Heart right ventricle (tissue), 16 donors: ENCODE results near the gene NEURL4. TPM values are rescaled to one million over a fixed set of nuclear protein-coding genes. Genes with fewer than 3 reads are reported as not detected.
"Not testable (repeated sequence)": the region's sequence is repeated elsewhere in the genome, so short reads cannot be mapped to it uniquely, and the experiment has no call there.

Experiments
- ATAC-seq, 8 donors: fragments of 200-7000 bp; cut with Tn5 transposase; one replicate each; pipeline ENCODE4 v1.9.1; 2020; ENCODE audit warnings: mild to moderate bottlenecking in 8 of 8, moderate library complexity in 8 of 8, moderate number of reproducible peaks in 1 of 8
- DNase-seq, 2 donors: peaks; one replicate each; pipeline ENCODE4 v3.0.0-alpha.2; 2020
- H3K27ac ChIP-seq, 10 donors: fragments of 200-600 bp; sonication (generic) in 2 of 10; one replicate each; pipeline versions ENCODE4 v1.5.0 to v1.8.0; 2020 to 2022; ENCODE audit warnings: mild to moderate bottlenecking in 3 of 10
- H3K27me3 ChIP-seq, 7 donors: fragments of 200-600 bp; one replicate each; pipeline ENCODE4 v1.8.0; 2021 to 2022; ENCODE audit warnings: mild to moderate bottlenecking in 2 of 7
- H3K36me3 ChIP-seq, 9 donors: fragments of 200-600 bp; sonication (generic) in 1 of 9; one replicate each; pipeline versions ENCODE4 v1.5.0 to v1.8.0; 2020 to 2022; ENCODE audit warnings: mild to moderate bottlenecking in 2 of 9
- H3K4me1 ChIP-seq, 9 donors: fragments of 200-600 bp; sonication (generic) in 1 of 9; one replicate each; pipeline versions ENCODE4 v1.5.0 to v1.8.0; 2020 to 2022; ENCODE audit warnings: mild to moderate bottlenecking in 4 of 9
- H3K4me3 ChIP-seq, 10 donors: fragments of 200-600 bp; sonication (generic) in 2 of 10; one replicate each; pipeline versions ENCODE4 v1.5.0 to v1.8.0; 2020 to 2022; ENCODE audit warnings: mild to moderate bottlenecking in 7 of 10, moderate library complexity in 2 of 10
- H3K9me3 ChIP-seq, 11 donors: fragments of 200-600 bp in 10 of 11; sonication (generic) in 2 of 11; one replicate each; pipeline versions ENCODE4 v1.5.0 to v1.8.0; 2013 to 2022; ENCODE audit warnings: mild to moderate bottlenecking in 2 of 11, control low read depth in 1 of 11, moderate library complexity in 1 of 11
- CTCF ChIP-seq, 9 donors: fragments of 200-600 bp; sonication (generic) in 2 of 9; IDR thresholded peaks; one replicate each; pipeline versions ENCODE4 v1.5.0 to v1.8.0; 2021 to 2022; ENCODE audit warnings: antibody characterized with exemption in 9 of 9, mild to moderate bottlenecking in 5 of 9, moderate library complexity in 1 of 9
- WGBS, 2 donors: extraction: QIAGEN DNeasy Blood & Tissue Kit; methylation state at CpG; one replicate each; pipeline ENCODE4 v1.1.7; 2013; ENCODE audit warnings: inconsistent platforms in 1 of 2; 5-methylcytosine and 5-hydroxymethylcytosine counted together
- intact Hi-C, 10 donors: fragments of 100-400 bp; cut with DNase I; formaldehyde crosslinking; loops; one replicate each; pipeline versions ENCODE4 v1.11.1 to v1.14.2; 2022
- polyA plus RNA-seq, 2 donors: library from polyadenylated mRNA; stranded (reverse); fragments of 200-250 nt; gene quantifications; one replicate each; pipeline ENCODE4 v1.2.3, GENCODE V29; 2013
- total RNA-seq, 10 donors: library from RNA; stranded (reverse); fragmentation: NEBNext Ultra II Directional in 3 of 10; extraction: Animal tissue kit (Norgen Biotek cat#: 25700) in 3 of 10; gene quantifications; one replicate each; pipeline versions ENCODE4 v1.2.1 to v1.2.4, GENCODE V29; 2021 to 2023
- donor health status: Arrhythmogenic right ventricular cardiomyopathy.
- donor health status: ischemic (EF 13 %, LVEDD 7.1; RV severe dilation, severe dysfunction).
- donor health status: healthy with polysubstance abuse.
- donor health status: DM: no; HTN: yes; CAD: no.
- donor health status: DM: no; HTN: no; CAD: no.
- donor health status: ischemic (EF 25% LVEDD 6.9; RV normal size, moderate dysfunction).
- donor health status: ischemic (EF 25% LVEDD 5.7; RV mildly dilated, moderate dysfunction).
- donor health status: healthy.
- donor health status: DM: yes; HTN: yes; CAD: no.
- donor health status: Ischemic cardiomyopathy.
- donor health status: ischemic (EF 35%, LVEDD 5.7; RV mildly dilated, moderate dysfunction).
- donor health status: nonischemic (EF 11% LVEDD 7.7; RV severe dilation, severe dysfunction).
- donor health status: DM: yes; HTN: yes; CAD: no.
- donor health status: PGD.
- donor health status: ischemic (EF 29% LVEDD 5.4; RV normal size, mild dysfunction).
- donor health status: nonischemic (EF 23%, LVEDD 6.1; RV moderate dilation, normal function).

NEURL4 gene
- total and polyA plus RNA-seq, 12 donors: 21.7 to 55.5 (median 28.7) TPM

GRCh38 chr17:7336240-7337175 is 7.4 kb upstream of the NEURL4 start, which contains the start of gene ACAP1:
Gene ACAP1, plus strand, starts transcription at chr17:7336529. Its CDS starts 206 bp downstream, at chr17:7336735.
- peaks cover 0 to 31% (median 0%) of the 10 kb centered on the region in 9 donors for H3K4me1 ChIP-seq
- peak within 1 kb of the TSS in 4 of 10 donors; percentile 13 to 61 (median 17) for H3K4me3 ChIP-seq
- no peak for DNase-seq
- intact Hi-C loops: no loop called here
- 47 to 51% methylated on average over 17 of the region's 17 CpGs for WGBS, 2 donors
- no peak for TF ChIP-seq CTCF (IDR thresholded peaks at IDR 0.05)
- peaks cover 0 to 25% (median 0%) of the 10 kb centered on the region in 9 donors for H3K36me3 ChIP-seq
- ATAC-seq: peak in 6 of 8 donors; percentile 29 to 74 (median 56)
- peak within 1 kb of the TSS in 2 of 10 donors; percentile 44 to 90 for H3K27ac ChIP-seq
- H3K27me3 ChIP-seq: peaks cover 0 to 52% (median 28%) of the 10 kb centered on the region in 7 donors
- H3K9me3 ChIP-seq: no peaks in the 10 kb centered on the region

GRCh38 chr17:7335765-7336164 is 6.6 kb upstream of the NEURL4 start:
- 88 to 90% methylated on average over 13 of the region's 13 CpGs for WGBS, 2 donors
- H3K4me3 ChIP-seq: not testable (repeated sequence)

GRCh38 chr17:7334938-7335538 is 5.9 kb upstream of the NEURL4 start:
- H3K27me3 ChIP-seq: peaks cover 0 to 45% (median 23%) of the 10 kb centered on the region in 7 donors
- H3K27ac ChIP-seq: no peak overlapping the region
- intact Hi-C loops: no loop called here
- peaks cover 0 to 10% (median 0%) of the 10 kb centered on the region in 9 donors for H3K36me3 ChIP-seq
- 89 to 93% methylated on average over 3 of the region's 3 CpGs for WGBS, 2 donors
- no peak overlapping the region for H3K4me3 ChIP-seq
- H3K9me3 ChIP-seq: no peaks in the 10 kb centered on the region
- H3K4me1 ChIP-seq: peaks cover 0 to 34% (median 7%) of the 10 kb centered on the region in 9 donors
- DNase-seq (no peak), ATAC-seq (no peak)
- TF ChIP-seq CTCF (IDR thresholded peaks at IDR 0.05): no peak

More at GRCh38 chr17:7335765-7336164, 6.6 kb upstream of the NEURL4 start:
- Histone ChIP-seq H3K27me3 (peaks cover 0 to 46% (median 24%) of the 10 kb centered on the region in 7 donors), H3K27ac (peak overlapping the region in 1 of 10 donors; percentile 90), H3K4me1 (peaks cover 0 to 32% (median 0%) of the 10 kb centered on the region in 9 donors), H3K36me3 (peaks cover 0 to 17% (median 0%) of the 10 kb centered on the region in 9 donors)
- DNase-seq, H3K9me3 ChIP-seq, ATAC-seq, intact Hi-C loops: not testable (repeated sequence)

GRCh38 chr17:7332600-7333069 is 3.5 kb upstream of the NEURL4 start:
- intact Hi-C loops, ATAC-seq, DNase-seq, H3K9me3 ChIP-seq, H3K4me3 ChIP-seq, H3K36me3 ChIP-seq: not testable (repeated sequence)
- WGBS, 2 donors: 49 to 56% methylated on average over 14 of the region's 14 CpGs
- Histone ChIP-seq H3K27me3 (peaks cover 0 to 30% (median 22%) of the 10 kb centered on the region in 7 donors), H3K4me1 (peaks cover 0 to 39% (median 19%) of the 10 kb centered on the region in 9 donors), H3K27ac (peak overlapping the region in 1 of 10 donors; percentile 44)

- Histone ChIP-seq H3K9me3 (no peaks in the 10 kb centered on the region), H3K27me3 (peaks cover 0 to 28% (median 22%) of the 10 kb centered on the region in 7 donors), H3K4me3 (no peak overlapping the region), H3K36me3 (no peaks in the 10 kb centered on the region), H3K4me1 (peaks cover 0 to 40% (median 20%) of the 10 kb centered on the region in 9 donors), H3K27ac (peak overlapping the region in 1 of 10 donors; percentile 44)
- TF ChIP-seq CTCF (IDR thresholded peaks at IDR 0.05): no peak
- DNase-seq (no peak), ATAC-seq (no peak)
- intact Hi-C loops: no loop called here
- 52 to 68% methylated on average over 7 of the region's 7 CpGs for WGBS, 2 donors
Observed at GRCh38 chr17:7332111-7332510, 3.0 kb upstream of the NEURL4 start.
